IMR-90 (cell line): Measurements from ENCODE around the gene NUP210L. TPM values are rescaled to one million over a fixed set of nuclear protein-coding genes. Genes with fewer than 3 reads are reported as not detected.

Experiments used
- ATAC-seq: fragments of 200-7000 bp; cut with Tn5 transposase; 2 replicates; pipeline ENCODE4 v1.9.1; 2020; ENCODE audit warnings: low read depth, mild to moderate bottlenecking, moderate library complexity
- BruUV-seq: library from RNA; stranded (reverse); fragments of 400-500 nt; replicated peaks from 2 replicates; lab custom pipeline; 2021; lab: Mats Ljungman, UMichigan
- CTCF ChIA-PET: fragments of 300-600 bp; formaldehyde crosslinking; extraction: SDS; loops from one replicate; lab custom pipeline; 2021; ENCODE audit warnings: antibody characterized with exemption; lab: Yijun Ruan, JAX
- POLR2A ChIA-PET: fragments of 300-600 bp; sonication (Branson Sonifier 250); formaldehyde crosslinking; loops from one replicate; lab custom pipeline; 2022; ENCODE audit warnings: antibody characterized with exemption; ENCODE audit not compliant: unreplicated experiment; lab: Charles Lee
- DNase-seq: peaks from one replicate; pipeline ENCODE4 v3.0.0; 2013
- H2AFZ ChIP-seq: replicated peaks from 2 replicates; pipeline ENCODE3; 2013; ENCODE audit warnings: low read length, mild to moderate bottlenecking; ENCODE audit not compliant: poor library complexity
- H2AK5ac ChIP-seq: 2 replicates; pipeline ENCODE4 v1.6.1; 2013; ENCODE audit warnings: low read depth, low read length, inconsistent platforms
- H2AK9ac ChIP-seq: replicated peaks from 2 replicates; pipeline ENCODE3; 2013; ENCODE audit warnings: mild to moderate bottlenecking, low read depth, low read length, moderate library complexity; ENCODE audit not compliant: poor library complexity
- H2BK120ac ChIP-seq: 2 replicates; pipeline ENCODE4 v1.6.1; 2013; ENCODE audit warnings: low read depth, low read length, inconsistent platforms
- H2BK15ac ChIP-seq: 3 replicates; pipeline ENCODE4 v1.6.1; 2013; ENCODE audit warnings: low read depth, low read length, inconsistent platforms
- H2BK20ac ChIP-seq: 2 replicates; pipeline ENCODE4 v1.6.1; 2013; ENCODE audit warnings: low read depth, mild to moderate bottlenecking, inconsistent platforms, low read length, moderate library complexity
- H2BK5ac ChIP-seq: 2 replicates; pipeline ENCODE4 v1.6.1; 2013; ENCODE audit warnings: mild to moderate bottlenecking, low read depth, low read length, inconsistent platforms; ENCODE audit not compliant: poor library complexity, severe bottlenecking
- H3K14ac ChIP-seq: replicated peaks from 2 replicates; pipeline ENCODE4 v1.6.1; 2013; ENCODE audit warnings: low read depth, low read length, inconsistent platforms
- H3K18ac ChIP-seq: 2 replicates; pipeline ENCODE4 v1.6.1; 2013; ENCODE audit warnings: low read depth, low read length, control low read depth
- H3K23ac ChIP-seq: 2 replicates; pipeline ENCODE4 v1.6.1; 2013; ENCODE audit warnings: low read depth, low read length, inconsistent platforms
- H3K27ac ChIP-seq: 2 replicates; pipeline ENCODE4 v1.5.1; 2013; ENCODE audit warnings: mild to moderate bottlenecking, control low read depth, low read length; ENCODE audit not compliant: insufficient read depth
- H3K27me3 ChIP-seq: 2 replicates; pipeline ENCODE4 v1.6.1; 2013; ENCODE audit warnings: low read length; ENCODE audit not compliant: control insufficient read depth, insufficient read depth
- H3K36me3 ChIP-seq: 2 replicates; pipeline ENCODE4 v1.6.1; 2013; ENCODE audit warnings: low read length, mixed read lengths; ENCODE audit not compliant: control insufficient read depth, insufficient read depth
- H3K4ac ChIP-seq: 2 replicates; pipeline ENCODE4 v1.6.1; 2013; ENCODE audit warnings: low read depth, low read length, inconsistent platforms
- H3K4me1 ChIP-seq: 2 replicates; pipeline ENCODE4 v1.6.1; 2013; ENCODE audit warnings: low read length, mixed read lengths; ENCODE audit not compliant: control insufficient read depth, insufficient read depth
- H3K4me2 ChIP-seq: 2 replicates; pipeline ENCODE4 v1.6.1; 2013; ENCODE audit warnings: low read depth, mild to moderate bottlenecking, control low read depth, low read length, moderate library complexity
- H3K4me3 ChIP-seq: 2 replicates; pipeline ENCODE4 v1.5.1; 2013; ENCODE audit warnings: low read depth, mild to moderate bottlenecking, control low read depth, low read length, moderate library complexity; ENCODE audit not compliant: insufficient read depth
- H3K56ac ChIP-seq: 2 replicates; pipeline ENCODE4 v1.6.1; 2013; ENCODE audit warnings: low read length, inconsistent platforms; ENCODE audit not compliant: insufficient read depth; ENCODE audit errors: extremely low read depth
- H3K79me1 ChIP-seq, 2 experiments: 2 replicates each; pipeline ENCODE4 v1.6.1; 2013; ENCODE audit warnings: low read length in 2 of 2, inconsistent platforms in 1 of 2, low read depth in 1 of 2
- H3K9ac ChIP-seq: 2 replicates; pipeline ENCODE4 v1.6.1; 2013; ENCODE audit warnings: low read depth, low read length, control low read depth
- H3K9me1 ChIP-seq: 2 replicates; pipeline ENCODE4 v1.6.1; 2013; ENCODE audit warnings: low read length, inconsistent platforms; ENCODE audit not compliant: insufficient read depth
- H3K9me3 ChIP-seq: 2 replicates; pipeline ENCODE4 v1.6.1; 2013; ENCODE audit warnings: low read length; ENCODE audit not compliant: control insufficient read depth, insufficient read depth
- H4K20me1 ChIP-seq: 2 replicates; pipeline ENCODE4 v1.6.1; 2013; ENCODE audit warnings: low read length, inconsistent platforms; ENCODE audit not compliant: insufficient read depth
- H4K5ac ChIP-seq: 2 replicates; pipeline ENCODE4 v1.6.1; 2013; ENCODE audit warnings: mild to moderate bottlenecking, low read depth, low read length, control low read depth
- H4K8ac ChIP-seq, 2 experiments: 2 replicates each; pipeline ENCODE4 v1.6.1; 2013; ENCODE audit warnings: low read depth in 2 of 2, low read length in 2 of 2, control low read depth in 1 of 2, inconsistent platforms in 1 of 2
- H4K91ac ChIP-seq: 2 replicates; pipeline ENCODE4 v1.6.1; 2013; ENCODE audit warnings: low read depth, low read length, inconsistent platforms; ENCODE audit not compliant: insufficient read depth
- BHLHE40 ChIP-seq: fragments of 150-350 bp; IDR thresholded peaks from 2 replicates; pipeline ENCODE4 v1.6.1; 2016; ENCODE audit warnings: mild to moderate bottlenecking, low read depth, low read length
- MAFK ChIP-seq: IDR thresholded peaks from 2 replicates; pipeline ENCODE4 v1.6.1; 2012; ENCODE audit warnings: low read depth, low read length, improper control_type of control experiment
- NFE2L2 ChIP-seq: fragments of 150-350 bp; IDR thresholded peaks from 2 replicates; pipeline ENCODE4 v1.6.1; 2016; ENCODE audit warnings: low read depth, mild to moderate bottlenecking, low read length
- RAD21 ChIP-seq: IDR thresholded peaks from 2 replicates; pipeline ENCODE4 v1.6.1; 2012; ENCODE audit warnings: low read length, improper control_type of control experiment
- RFX5 ChIP-seq: IDR thresholded peaks from 2 replicates; pipeline ENCODE4 v1.8.0; 2012; ENCODE audit warnings: low read depth, mild to moderate bottlenecking, low read length, moderate library complexity
- SMC3 ChIP-seq: fragments of 150-350 bp; IDR thresholded peaks from 2 replicates; pipeline ENCODE4 v1.6.1; 2016; ENCODE audit warnings: low read depth, mild to moderate bottlenecking, antibody characterized with exemption, low read length, moderate library complexity
- WGBS, 2 experiments: methylation state at CpG; one replicate each; pipeline versions ENCODE4 v1.1.5 to v1.1.7; 2013; ENCODE audit warnings: missing lambda C conversion rate in 2 of 2; ENCODE audit not compliant: insufficient read length in 1 of 2; ENCODE audit errors: extremely low coverage in 2 of 2; 5-methylcytosine and 5-hydroxymethylcytosine counted together
- dilution Hi-C: fragments of 300-500 bp; cut with HindIII; formaldehyde crosslinking; loops from one replicate; pipeline ENCODE4 v1.14.3; 2018; ENCODE audit warnings: low sequenced_read_pairs; ENCODE audit not compliant: unreplicated experiment
- in situ Hi-C: fragments of 300-500 bp; cut with MboI; formaldehyde crosslinking; loops from 3 replicates; pipeline ENCODE4 v1.14.3; 2019; ENCODE audit warnings: low sequenced_read_pairs, inconsistent platforms, mixed read lengths
- intact Hi-C: fragments of 100-400 bp; cut with micrococcal nuclease; formaldehyde crosslinking; loops from 2 replicates; pipeline ENCODE4 v1.10.0; 2022
- polyA plus RNA-seq, 3 experiments: library from polyadenylated mRNA; depleted of rRNA; stranded (reverse); fragments of >200 nt; gene quantifications; 2 replicates each; pipeline ENCODE4 v1.2.3, GENCODE V29; 2012; ENCODE audit warnings: low replicate concordance in 1 of 3
- total RNA-seq: library from RNA; depleted of rRNA; stranded (reverse); fragments of >200 nt; gene quantifications from 2 replicates; pipeline ENCODE4 v1.2.3, GENCODE V29; 2012
- TF ChIP-seq, protein P1 (sequence below): fragments of 150-350 bp; IDR thresholded peaks from 2 replicates; pipeline ENCODE4 v1.6.1; 2017; ENCODE audit warnings: mild to moderate bottlenecking, antibody characterized with exemption, low read length, low read depth

Gene NUP210L
- total and polyA plus RNA-seq, 2 of the 4 experiments (the other 2 are of a cell fraction): under 0.01 to 0.02 TPM

DNA sequence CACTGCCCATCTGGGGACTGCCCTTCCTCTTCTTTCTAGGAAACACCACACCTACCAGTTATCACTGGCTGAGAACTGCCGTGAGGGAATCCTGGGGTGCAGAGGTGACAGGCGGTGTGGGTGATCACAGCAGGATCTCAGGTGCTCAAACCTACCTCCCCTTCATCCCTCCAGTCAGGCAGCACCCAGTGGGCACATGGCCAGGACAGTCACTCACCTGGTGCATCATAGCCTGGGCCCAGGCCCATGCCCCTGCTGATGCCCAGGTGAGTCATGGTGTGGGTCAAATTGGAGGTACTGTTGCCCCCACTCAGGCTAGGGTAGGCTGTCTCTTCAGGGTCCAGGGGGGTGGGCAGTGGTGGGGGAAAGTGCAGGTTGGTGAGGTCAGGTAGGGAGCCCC is 203.1 kb downstream of the NUP210L start:
- no peaks in the 10 kb centered on the region for H3K9me3 ChIP-seq
- H3K79me1 ChIP-seq: peaks cover 24 to 57% of the 10 kb centered on the region in 2 experiments
- H3K9ac ChIP-seq: no peak overlapping the region
- H3K56ac ChIP-seq: no peak overlapping the region
- no TSS peak for BruUV-seq
- H2BK20ac ChIP-seq: no peak overlapping the region
- DNase-seq (no peak), ATAC-seq (no peak)
- no peak overlapping the region for H2AK9ac ChIP-seq
- no peak overlapping the region for H2BK5ac ChIP-seq
- peaks cover 35% of the 10 kb centered on the region for H4K20me1 ChIP-seq
- no peak overlapping the region for H3K4ac ChIP-seq
- no peak overlapping the region for H2BK15ac ChIP-seq
- CTCF ChIA-PET: no interaction called here
- intact Hi-C loops: no loop called here
- H3K9me1 ChIP-seq: peaks cover 11% of the 10 kb centered on the region; the same call in 1 of the 2 replicates
- H4K8ac ChIP-seq: no peak overlapping the region
- no peak overlapping the region for H4K91ac ChIP-seq
- H3K23ac ChIP-seq: no peak overlapping the region
- dilution Hi-C loops: no loop called here
- in situ Hi-C loops: loop anchor here (25.0 kb wide), 1 partner anchor 414 kb away; the partner anchor contains the start of genes S100A3, S100A4, S100A5 and S100A6
- H3K18ac ChIP-seq: no peak overlapping the region
- no peaks in the 10 kb centered on the region for H3K27me3 ChIP-seq
- POLR2A ChIA-PET: no interaction called here
- TF ChIP-seq, protein P1, sequence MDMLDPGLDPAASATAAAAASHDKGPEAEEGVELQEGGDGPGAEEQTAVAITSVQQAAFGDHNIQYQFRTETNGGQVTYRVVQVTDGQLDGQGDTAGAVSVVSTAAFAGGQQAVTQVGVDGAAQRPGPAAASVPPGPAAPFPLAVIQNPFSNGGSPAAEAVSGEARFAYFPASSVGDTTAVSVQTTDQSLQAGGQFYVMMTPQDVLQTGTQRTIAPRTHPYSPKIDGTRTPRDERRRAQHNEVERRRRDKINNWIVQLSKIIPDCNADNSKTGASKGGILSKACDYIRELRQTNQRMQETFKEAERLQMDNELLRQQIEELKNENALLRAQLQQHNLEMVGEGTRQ: no peak
- TF ChIP-seq RFX5 (no peak), BHLHE40 (no peak), NFE2L2 (no peak), RAD21 (no peak), SMC3 (no peak), MAFK (no peak)
- no peak overlapping the region for H3K27ac ChIP-seq
- H3K4me1 ChIP-seq: peaks cover 9% of the 10 kb centered on the region
- no peak overlapping the region for H2BK120ac ChIP-seq
- H2AK5ac ChIP-seq: no peak overlapping the region
- no peak overlapping the region for H4K5ac ChIP-seq
- H3K14ac ChIP-seq: no peak overlapping the region
- H3K4me2 ChIP-seq: no peak overlapping the region
- H2AFZ ChIP-seq: peak overlapping the region; percentile 39
- peaks cover 53% of the 10 kb centered on the region for H3K36me3 ChIP-seq
- WGBS, 2 experiments: no CpG with 5 or more reads among the region's 2 CpGs
- no peak overlapping the region for H3K4me3 ChIP-seq
